HT1080 (cell line): ENCODE results near the gene SULT1A3. TPM values are rescaled to one million over a fixed set of nuclear protein-coding genes. Genes with fewer than 3 reads are reported as not detected.
"Not testable (repeated sequence)": the region's sequence is repeated elsewhere in the genome, so short reads cannot be mapped to it uniquely, and the experiment has no call there.

Source experiments
- DNase-seq: peaks from one replicate; pipeline ENCODE4 v3.0.0-alpha.2; 2015; ENCODE audit warnings: low read depth
- total RNA-seq: library from RNA; depleted of rRNA; stranded (reverse); fragments of >200 nt; shearing (Covaris generic); gene quantifications from 2 replicates; pipeline ENCODE4 v1.2.3, GENCODE V29; 2014

SULT1A3 gene
- total RNA-seq, 1 experiment from 2014 or later, result 15.1 TPM

- no peak for DNase-seq
Observed at GRCh38 chr16:30186782-30187555, 12.1 kb upstream of the SULT1A3 start.

- DNase-seq, result no peak
Observed at GRCh38 chr16:30187556-30187865, 11.5 kb upstream of the SULT1A3 start.

GRCh38 chr16:30187971-30188561 is 11.0 kb upstream of the SULT1A3 start:
- no peak for DNase-seq

GRCh38 chr16:30191158-30191557 is 7.9 kb upstream of the SULT1A3 start:
- not testable (repeated sequence) for DNase-seq

GRCh38 chr16:30193098-30193497 is 6.0 kb upstream of the SULT1A3 start:
- not testable (repeated sequence) for DNase-seq

- DNase-seq, result not testable (repeated sequence)
Observed at GRCh38 chr16:30193615-30194014, 5.4 kb upstream of the SULT1A3 start, which contains the start of the genes BOLA2B and SLX1A. BOLA2B (minus strand) TSS chr16:30193666; CDS start chr16:30193595, 71 bp downstream. SLX1A (plus strand) TSS chr16:30193875; CDS start chr16:30194085, 210 bp downstream.

- not testable (repeated sequence) for DNase-seq
Observed at GRCh38 chr16:30194172-30194925, 4.7 kb upstream of the SULT1A3 start.

GRCh38 chr16:30197001-30197400 is 2.1 kb upstream of the SULT1A3 start:
- not testable (repeated sequence) for DNase-seq

GRCh38 chr16:30199608-30200343 is 721 bp downstream of the SULT1A3 start:
- DNase-seq, result not testable (repeated sequence)

GRCh38 chr16:30205541-30206236 is 6.6 kb downstream of the SULT1A3 start:
- DNase-seq, result not testable (repeated sequence)

GRCh38 chr16:30206252-30206651 is 7.2 kb downstream of the SULT1A3 start:
- not testable (repeated sequence) for DNase-seq

GRCh38 chr16:30207063-30207704 is 8.1 kb downstream of the SULT1A3 start:
- DNase-seq, result not testable (repeated sequence)

GRCh38 chr16:30209032-30209431 is 10.0 kb downstream of the SULT1A3 start:
- not testable (repeated sequence) for DNase-seq

- DNase-seq, result not testable (repeated sequence)
Observed at GRCh38 chr16:30211414-30211813, 12.4 kb downstream of the SULT1A3 start.

- DNase-seq, result not testable (repeated sequence)
Observed at GRCh38 chr16:30217082-30217481, 18.0 kb downstream of the SULT1A3 start.

- DNase-seq, result not testable (repeated sequence)
Observed at GRCh38 chr16:30248379-30248778, 49.3 kb downstream of the SULT1A3 start, which contains the start of gene NPIPB13. NPIPB13 (minus strand) TSS chr16:30248479; CDS start chr16:30245573, 2,906 bp downstream.
